ENCODE data around the gene STT3B. TPM values are rescaled to one million over a fixed set of nuclear protein-coding genes. Genes with fewer than 3 reads are reported as not detected.

Gene STT3B
- total RNA-seq, 1 experiment from 2014 or later: 105 TPM

DNA sequence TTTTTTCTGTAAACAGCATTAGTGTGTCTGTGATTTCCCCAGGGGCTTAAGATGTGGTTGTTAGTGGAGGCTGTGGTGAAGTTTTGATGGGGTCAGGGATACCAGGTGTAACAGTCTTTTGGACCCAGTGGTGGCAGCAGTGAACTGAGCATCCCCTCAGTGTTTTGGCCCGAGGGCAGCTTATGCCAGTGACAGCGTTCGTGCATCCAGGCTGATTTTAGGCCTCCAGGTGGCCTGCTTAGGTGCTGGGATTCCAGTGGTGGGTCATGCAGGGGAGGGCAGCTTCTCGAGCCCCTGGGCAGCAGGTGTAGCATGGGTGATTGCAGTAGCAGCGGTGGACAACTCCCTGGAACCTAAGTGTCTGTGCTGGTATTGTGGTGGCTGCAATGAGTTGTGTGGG lies 29.2 kb downstream of the STT3B start:
- DNase-seq (ENCODE audit: low read depth, low spot score) (no peak), ATAC-seq (no peak)
- no peaks in the 10 kb centered on the region for H3K27me3 ChIP-seq (ENCODE audit: control insufficient read depth, insufficient read depth, low read length)
- BruUV-seq (replicated peaks): no TSS peak
- no peak overlapping the region for H3K27ac ChIP-seq (ENCODE audit: low read length)
- no peak overlapping the region for H3K4me3 ChIP-seq (ENCODE audit: low read depth in 2 of 2, low read length in 2 of 2)
- H3K4me1 ChIP-seq (ENCODE audit: control insufficient read depth, insufficient read depth, low read length): peaks cover 6% of the 10 kb centered on the region; the same call in 1 of the 2 replicates
- TF ChIP-seq POLR2AphosphoS5 (IDR thresholded peaks at IDR 0.05; ENCODE audit: low read depth, low read length) (no peak), TCF7L2 (IDR thresholded peaks at IDR 0.05; ENCODE audit: low read depth, low read length) (no peak), SIN3A (IDR thresholded peaks at IDR 0.05; ENCODE audit: borderline replicate concordance, insufficient read depth, low read depth, low read length) (no peak)
- TF ChIP-seq, protein P1, sequence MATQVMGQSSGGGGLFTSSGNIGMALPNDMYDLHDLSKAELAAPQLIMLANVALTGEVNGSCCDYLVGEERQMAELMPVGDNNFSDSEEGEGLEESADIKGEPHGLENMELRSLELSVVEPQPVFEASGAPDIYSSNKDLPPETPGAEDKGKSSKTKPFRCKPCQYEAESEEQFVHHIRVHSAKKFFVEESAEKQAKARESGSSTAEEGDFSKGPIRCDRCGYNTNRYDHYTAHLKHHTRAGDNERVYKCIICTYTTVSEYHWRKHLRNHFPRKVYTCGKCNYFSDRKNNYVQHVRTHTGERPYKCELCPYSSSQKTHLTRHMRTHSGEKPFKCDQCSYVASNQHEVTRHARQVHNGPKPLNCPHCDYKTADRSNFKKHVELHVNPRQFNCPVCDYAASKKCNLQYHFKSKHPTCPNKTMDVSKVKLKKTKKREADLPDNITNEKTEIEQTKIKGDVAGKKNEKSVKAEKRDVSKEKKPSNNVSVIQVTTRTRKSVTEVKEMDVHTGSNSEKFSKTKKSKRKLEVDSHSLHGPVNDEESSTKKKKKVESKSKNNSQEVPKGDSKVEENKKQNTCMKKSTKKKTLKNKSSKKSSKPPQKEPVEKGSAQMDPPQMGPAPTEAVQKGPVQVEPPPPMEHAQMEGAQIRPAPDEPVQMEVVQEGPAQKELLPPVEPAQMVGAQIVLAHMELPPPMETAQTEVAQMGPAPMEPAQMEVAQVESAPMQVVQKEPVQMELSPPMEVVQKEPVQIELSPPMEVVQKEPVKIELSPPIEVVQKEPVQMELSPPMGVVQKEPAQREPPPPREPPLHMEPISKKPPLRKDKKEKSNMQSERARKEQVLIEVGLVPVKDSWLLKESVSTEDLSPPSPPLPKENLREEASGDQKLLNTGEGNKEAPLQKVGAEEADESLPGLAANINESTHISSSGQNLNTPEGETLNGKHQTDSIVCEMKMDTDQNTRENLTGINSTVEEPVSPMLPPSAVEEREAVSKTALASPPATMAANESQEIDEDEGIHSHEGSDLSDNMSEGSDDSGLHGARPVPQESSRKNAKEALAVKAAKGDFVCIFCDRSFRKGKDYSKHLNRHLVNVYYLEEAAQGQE (IDR thresholded peaks at IDR 0.05; ENCODE audit: insufficient read depth in 1 of 2, low read depth in 2 of 2, low read length in 1 of 2): no peak
- TF ChIP-seq, protein P2, sequence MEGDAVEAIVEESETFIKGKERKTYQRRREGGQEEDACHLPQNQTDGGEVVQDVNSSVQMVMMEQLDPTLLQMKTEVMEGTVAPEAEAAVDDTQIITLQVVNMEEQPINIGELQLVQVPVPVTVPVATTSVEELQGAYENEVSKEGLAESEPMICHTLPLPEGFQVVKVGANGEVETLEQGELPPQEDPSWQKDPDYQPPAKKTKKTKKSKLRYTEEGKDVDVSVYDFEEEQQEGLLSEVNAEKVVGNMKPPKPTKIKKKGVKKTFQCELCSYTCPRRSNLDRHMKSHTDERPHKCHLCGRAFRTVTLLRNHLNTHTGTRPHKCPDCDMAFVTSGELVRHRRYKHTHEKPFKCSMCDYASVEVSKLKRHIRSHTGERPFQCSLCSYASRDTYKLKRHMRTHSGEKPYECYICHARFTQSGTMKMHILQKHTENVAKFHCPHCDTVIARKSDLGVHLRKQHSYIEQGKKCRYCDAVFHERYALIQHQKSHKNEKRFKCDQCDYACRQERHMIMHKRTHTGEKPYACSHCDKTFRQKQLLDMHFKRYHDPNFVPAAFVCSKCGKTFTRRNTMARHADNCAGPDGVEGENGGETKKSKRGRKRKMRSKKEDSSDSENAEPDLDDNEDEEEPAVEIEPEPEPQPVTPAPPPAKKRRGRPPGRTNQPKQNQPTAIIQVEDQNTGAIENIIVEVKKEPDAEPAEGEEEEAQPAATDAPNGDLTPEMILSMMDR (IDR thresholded peaks at IDR 0.05): no peak
- in situ Hi-C loops (cut with HindIII; ENCODE audit: low pct_unique_long_range_greater_than_20kb, low sequenced_read_pairs): no loop called here
- ChIA-PET CTCF (no interaction called here), POLR2A (no interaction called here)
- H3K36me3 ChIP-seq (ENCODE audit: control insufficient read depth, insufficient read depth, low read length): no peaks in the 10 kb centered on the region
- intact Hi-C loops (cut with micrococcal nuclease; ENCODE audit: unreplicated experiment): no loop called here
- H3K9me3 ChIP-seq (ENCODE audit: control insufficient read depth, insufficient read depth, low read depth, low read length): peaks cover 12% of the 10 kb centered on the region; the same call in 1 of the 2 replicates

DNA sequence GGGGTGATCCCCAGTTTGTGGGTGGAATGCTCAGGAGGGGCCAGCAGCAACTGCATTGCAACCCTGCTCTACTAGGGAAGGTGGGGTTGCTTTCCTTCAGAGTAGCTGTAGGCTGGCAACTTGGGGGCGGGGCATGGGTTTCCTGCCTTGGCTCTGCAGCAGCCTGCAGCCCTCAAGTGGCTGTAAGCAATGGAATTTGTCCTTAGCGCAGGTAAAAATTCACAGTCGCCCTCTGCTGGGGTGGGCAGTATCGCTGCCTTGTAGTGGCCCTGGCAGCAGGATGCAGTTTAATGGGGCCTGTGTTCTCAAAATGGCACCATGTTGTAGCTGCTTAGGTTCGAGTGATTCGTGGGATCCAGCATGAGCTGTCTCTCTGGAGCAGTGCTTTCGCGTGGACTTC lies 29.8 kb downstream of the STT3B start:
- BruUV-seq (replicated peaks): no TSS peak
- peaks cover 6% of the 10 kb centered on the region; the same call in 1 of the 2 replicates for H3K4me1 ChIP-seq (ENCODE audit: control insufficient read depth, insufficient read depth, low read length)
- ChIA-PET CTCF (no interaction called here), POLR2A (no interaction called here)
- ATAC-seq: no peak
- no peaks in the 10 kb centered on the region for H3K27me3 ChIP-seq (ENCODE audit: control insufficient read depth, insufficient read depth, low read length)
- DNase-seq (ENCODE audit: low read depth, low spot score): no peak
- no peak overlapping the region for H3K4me3 ChIP-seq (ENCODE audit: low read depth in 2 of 2, low read length in 2 of 2)
- intact Hi-C loops (cut with micrococcal nuclease; ENCODE audit: unreplicated experiment): no loop called here
- H3K36me3 ChIP-seq (ENCODE audit: control insufficient read depth, insufficient read depth, low read length): no peaks in the 10 kb centered on the region
- in situ Hi-C loops (cut with HindIII; ENCODE audit: low pct_unique_long_range_greater_than_20kb, low sequenced_read_pairs): no loop called here
- peaks cover 12% of the 10 kb centered on the region; the same call in 1 of the 2 replicates for H3K9me3 ChIP-seq (ENCODE audit: control insufficient read depth, insufficient read depth, low read depth, low read length)
- H3K27ac ChIP-seq (ENCODE audit: low read length): no peak overlapping the region
- TF ChIP-seq POLR2AphosphoS5 (IDR thresholded peaks at IDR 0.05; ENCODE audit: low read depth, low read length) (no peak), TCF7L2 (IDR thresholded peaks at IDR 0.05; ENCODE audit: low read depth, low read length) (no peak), SIN3A (IDR thresholded peaks at IDR 0.05; ENCODE audit: borderline replicate concordance, insufficient read depth, low read depth, low read length) (no peak)
- TF ChIP-seq, protein P1 (IDR thresholded peaks at IDR 0.05; ENCODE audit: insufficient read depth in 1 of 2, low read depth in 2 of 2, low read length in 1 of 2): no peak
- TF ChIP-seq, protein P2 (IDR thresholded peaks at IDR 0.05): no peak

All from Panc1 (cell line).